Activated CD8-positive, alpha-beta memory T cell treated with anti-CD3 and anti-CD28 coated beads for 4 hours (primary cell): Measurements from ENCODE around the gene CWC27.

Source experiments
- DNase-seq, 2 donors: peaks; one replicate each; pipeline ENCODE4 v3.0.0-alpha.2; 2020; ENCODE audit warnings: low read depth in 2 of 2

The CWC27 gene

GRCh38 chr5:64978546-64978945 lies 209.8 kb downstream of the CWC27 start:
- DNase-seq = no peak

- no peak for DNase-seq
Observed at GRCh38 chr5:64979531-64979930, 210.8 kb downstream of the CWC27 start.

GRCh38 chr5:64980176-64980575 lies 211.4 kb downstream of the CWC27 start:
- DNase-seq = no peak

- no peak for DNase-seq
Observed at GRCh38 chr5:64987768-64988167, 219.0 kb downstream of the CWC27 start.

- DNase-seq = no peak
Observed at GRCh38 chr5:65009207-65009606, 240.5 kb downstream of the CWC27 start.

- DNase-seq = no peak
Observed at GRCh38 chr5:65010841-65011240, 242.1 kb downstream of the CWC27 start.

- DNase-seq = no peak
Observed at GRCh38 chr5:65012301-65012892, 243.7 kb downstream of the CWC27 start.

GRCh38 chr5:65013166-65013565 lies 244.4 kb downstream of the CWC27 start:
- DNase-seq = no peak

- DNase-seq = no peak
Observed at GRCh38 chr5:65014769-65015168, 246.0 kb downstream of the CWC27 start.

GRCh38 chr5:65015767-65016166 lies 247.0 kb downstream of the CWC27 start:
- no peak for DNase-seq

GRCh38 chr5:65017636-65018035 lies 248.9 kb downstream of the CWC27 start:
- DNase-seq = no peak

- no peak for DNase-seq
Observed at GRCh38 chr5:65018763-65019162, 250.0 kb downstream of the CWC27 start.

- DNase-seq = no peak
Observed at GRCh38 chr5:65020492-65020891, 251.8 kb downstream of the CWC27 start.

- DNase-seq = no peak
Observed at GRCh38 chr5:65021527-65022226, 252.9 kb downstream of the CWC27 start.

GRCh38 chr5:65022932-65023331 lies 254.2 kb downstream of the CWC27 start:
- DNase-seq = no peak

GRCh38 chr5:65024681-65025080 lies 256.0 kb downstream of the CWC27 start:
- DNase-seq = no peak

GRCh38 chr5:65026816-65027548 lies 258.3 kb downstream of the CWC27 start:
- DNase-seq = no peak

GRCh38 chr5:65029178-65029577 lies 260.4 kb downstream of the CWC27 start:
- no peak for DNase-seq

GRCh38 chr5:65030056-65030455 lies 261.3 kb downstream of the CWC27 start:
- DNase-seq = no peak

GRCh38 chr5:65032250-65032649 lies 263.5 kb downstream of the CWC27 start:
- no peak for DNase-seq

GRCh38 chr5:65034029-65034812 lies 265.5 kb downstream of the CWC27 start:
- DNase-seq = no peak

GRCh38 chr5:65034813-65035209 lies 266.1 kb downstream of the CWC27 start:
- DNase-seq = no peak
